Sigmoid colon (tissue), 7 donors: ENCODE data around the gene TRIM33. TPM values are rescaled to one million over a fixed set of nuclear protein-coding genes. Genes with fewer than 3 reads are reported as not detected.

Experiments used
- DNase-seq: peaks from one replicate; pipeline ENCODE4 v3.0.0-alpha.2; 2019
- H3K27ac ChIP-seq, 4 donors: fragments of 200-600 bp; sonication (generic); one replicate each; pipeline ENCODE4 v1.5.1; 2016 to 2019; ENCODE audit warnings: mild to moderate bottlenecking in 1 of 4
- H3K27me3 ChIP-seq, 3 donors: fragments of 200-600 bp; sonication (generic); one replicate each; pipeline ENCODE4 v1.5.1; 2019; ENCODE audit warnings: mild to moderate bottlenecking in 1 of 3
- H3K36me3 ChIP-seq, 4 donors: fragments of 200-600 bp; sonication (generic); one replicate each; pipeline ENCODE4 v1.5.1; 2016 to 2019
- H3K4me1 ChIP-seq, 4 donors: fragments of 200-600 bp; sonication (generic); one replicate each; pipeline ENCODE4 v1.5.1; 2017 to 2019
- H3K4me3 ChIP-seq, 4 donors: fragments of 200-600 bp; sonication (generic); one replicate each; pipeline ENCODE4 v1.5.1; 2017 to 2019; ENCODE audit warnings: mild to moderate bottlenecking in 2 of 4, moderate library complexity in 1 of 4
- H3K9me3 ChIP-seq, 4 donors: fragments of 200-600 bp in 3 of 4; sonication (generic) in 3 of 4; one replicate each; pipeline versions ENCODE4 v1.5.1 to v1.6.1; 2013 to 2019
- EP300 ChIP-seq, 4 donors: sonication (generic); formaldehyde crosslinking; IDR thresholded peaks; one replicate each; pipeline ENCODE4 v1.6.1; 2017; ENCODE audit warnings: antibody characterized with exemption in 4 of 4
- POLR2A ChIP-seq, 2 donors: fragments of 450-650 bp; IDR thresholded peaks; one replicate each; pipeline ENCODE4 v1.6.1; 2016; ENCODE audit warnings: antibody characterized with exemption in 2 of 2, mild to moderate bottlenecking in 2 of 2, moderate library complexity in 2 of 2
- POLR2AphosphoS5 ChIP-seq, 4 donors: sonication (generic); formaldehyde crosslinking; IDR thresholded peaks; one replicate each; pipeline ENCODE4 v1.6.1; 2017; ENCODE audit warnings: antibody characterized with exemption in 4 of 4
- WGBS, 2 donors: extraction: QIAGEN DNeasy Blood & Tissue Kit; methylation state at CpG; one replicate each; pipeline ENCODE4 v1.1.7; 2013; 5-methylcytosine and 5-hydroxymethylcytosine counted together
- intact Hi-C: fragments of 100-400 bp; cut with DNase I; formaldehyde crosslinking; loops from one replicate; pipeline ENCODE4 v1.15.1; 2023
- polyA plus RNA-seq, 3 donors: library from polyadenylated mRNA; stranded (reverse); fragments of 200-250 nt; gene quantifications; one replicate each; pipeline ENCODE4 v1.2.3, GENCODE V29; 2013
- total RNA-seq, 4 donors: library from RNA; depleted of rRNA; stranded (reverse); fragments of >200 nt; gene quantifications; one replicate each; pipeline ENCODE4 v1.1.0, GENCODE V29; 2016
- TF ChIP-seq, protein P1 (sequence below), 4 experiments: fragments of 450-650 bp in 3 of 4; fragments of 200-600 bp in 1 of 4; IDR thresholded peaks; one replicate each; pipeline ENCODE4 v1.5.1; 2016 to 2019; ENCODE audit warnings: antibody characterized with exemption in 4 of 4, mild to moderate bottlenecking in 3 of 4, moderate library complexity in 2 of 4
- donor health status: healthy with polysubstance abuse.
- donor health status: Bipolar disorder and iron deficiency.
- donor health status: healthy.

The TRIM33 gene
- total and polyA plus RNA-seq, 7 donors = 4.6 to 42.0 (median 38.7) TPM

DNA sequence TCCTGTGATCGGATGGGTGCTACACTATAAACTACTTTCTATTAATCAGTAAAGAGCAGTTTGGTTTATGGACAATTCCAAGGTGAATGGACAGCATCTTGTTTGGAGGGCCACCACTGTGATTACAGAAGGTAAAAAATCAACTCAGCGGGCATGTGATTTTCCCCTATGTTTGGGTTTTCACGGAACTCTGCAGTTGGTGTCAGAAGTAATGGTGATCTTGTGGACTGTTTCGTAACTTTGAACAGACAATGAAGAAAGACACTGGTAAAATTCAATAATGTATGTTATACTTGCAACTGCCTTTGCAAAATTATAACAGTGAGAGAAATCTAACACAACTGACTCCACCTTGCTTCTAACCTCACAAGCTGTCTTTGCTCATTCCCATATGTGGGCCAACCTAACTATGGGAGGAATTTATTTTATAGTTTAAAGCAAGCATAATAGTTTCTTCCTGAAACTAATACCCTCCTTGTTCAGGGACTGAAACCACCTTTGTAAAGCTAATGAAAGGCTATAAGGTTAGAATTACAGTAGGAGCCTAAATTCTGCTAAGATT is 53.2 kb downstream of the TRIM33 start:
- peaks cover 0 to 6% (median 0%) of the 10 kb centered on the region in 4 donors for H3K4me1 ChIP-seq
- intact Hi-C loops = no loop called here
- H3K9me3 ChIP-seq = no peaks in the 10 kb centered on the region
- 79 to 86% methylated on average over 4 of the region's 4 CpGs for whole genome bisulfite sequencing, 2 donors
- H3K36me3 ChIP-seq = peaks cover 0 to 22% (median 2%) of the 10 kb centered on the region in 4 donors
- no peak overlapping the region for H3K27ac ChIP-seq
- TF ChIP-seq EP300 (IDR thresholded peaks at IDR 0.05) (no peak), POLR2A (IDR thresholded peaks at IDR 0.05) (no peak), POLR2AphosphoS5 (IDR thresholded peaks at IDR 0.05) (no peak)
- TF ChIP-seq, protein P1, sequence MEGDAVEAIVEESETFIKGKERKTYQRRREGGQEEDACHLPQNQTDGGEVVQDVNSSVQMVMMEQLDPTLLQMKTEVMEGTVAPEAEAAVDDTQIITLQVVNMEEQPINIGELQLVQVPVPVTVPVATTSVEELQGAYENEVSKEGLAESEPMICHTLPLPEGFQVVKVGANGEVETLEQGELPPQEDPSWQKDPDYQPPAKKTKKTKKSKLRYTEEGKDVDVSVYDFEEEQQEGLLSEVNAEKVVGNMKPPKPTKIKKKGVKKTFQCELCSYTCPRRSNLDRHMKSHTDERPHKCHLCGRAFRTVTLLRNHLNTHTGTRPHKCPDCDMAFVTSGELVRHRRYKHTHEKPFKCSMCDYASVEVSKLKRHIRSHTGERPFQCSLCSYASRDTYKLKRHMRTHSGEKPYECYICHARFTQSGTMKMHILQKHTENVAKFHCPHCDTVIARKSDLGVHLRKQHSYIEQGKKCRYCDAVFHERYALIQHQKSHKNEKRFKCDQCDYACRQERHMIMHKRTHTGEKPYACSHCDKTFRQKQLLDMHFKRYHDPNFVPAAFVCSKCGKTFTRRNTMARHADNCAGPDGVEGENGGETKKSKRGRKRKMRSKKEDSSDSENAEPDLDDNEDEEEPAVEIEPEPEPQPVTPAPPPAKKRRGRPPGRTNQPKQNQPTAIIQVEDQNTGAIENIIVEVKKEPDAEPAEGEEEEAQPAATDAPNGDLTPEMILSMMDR (IDR thresholded peaks at IDR 0.05) = no peak
- DNase-seq = no peak
- no peak overlapping the region for H3K4me3 ChIP-seq
- H3K27me3 ChIP-seq = no peaks in the 10 kb centered on the region

DNA sequence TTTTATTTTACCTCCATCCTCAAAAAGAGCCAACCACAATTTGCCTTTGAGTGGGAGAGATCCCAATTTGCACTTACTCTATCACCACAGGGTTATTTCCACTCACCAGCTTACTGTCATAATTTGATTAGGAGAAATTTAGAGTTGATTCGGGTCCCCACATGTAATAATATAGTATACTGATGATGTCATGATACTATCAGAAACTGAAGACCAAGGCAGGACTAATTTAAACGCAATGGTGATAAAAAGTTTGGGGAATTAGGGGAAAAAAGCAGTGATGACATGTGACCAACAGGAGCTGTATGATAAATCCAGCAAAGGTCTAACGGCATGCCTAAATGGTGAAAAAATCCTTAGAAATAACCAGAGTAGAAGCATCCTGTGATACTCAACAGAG is 54.4 kb downstream of the TRIM33 start:
- 98 to 99% methylated on average over 3 of the region's 3 CpGs for WGBS, 2 donors
- TF ChIP-seq, protein P1 (IDR thresholded peaks at IDR 0.05) = no peak
- no peak for TF ChIP-seq EP300 (IDR thresholded peaks at IDR 0.05)
- no peak for TF ChIP-seq POLR2AphosphoS5 (IDR thresholded peaks at IDR 0.05)
- TF ChIP-seq POLR2A (IDR thresholded peaks at IDR 0.05) = no peak
- H3K36me3 ChIP-seq = peaks cover 0 to 22% (median 2%) of the 10 kb centered on the region in 4 donors

DNA sequence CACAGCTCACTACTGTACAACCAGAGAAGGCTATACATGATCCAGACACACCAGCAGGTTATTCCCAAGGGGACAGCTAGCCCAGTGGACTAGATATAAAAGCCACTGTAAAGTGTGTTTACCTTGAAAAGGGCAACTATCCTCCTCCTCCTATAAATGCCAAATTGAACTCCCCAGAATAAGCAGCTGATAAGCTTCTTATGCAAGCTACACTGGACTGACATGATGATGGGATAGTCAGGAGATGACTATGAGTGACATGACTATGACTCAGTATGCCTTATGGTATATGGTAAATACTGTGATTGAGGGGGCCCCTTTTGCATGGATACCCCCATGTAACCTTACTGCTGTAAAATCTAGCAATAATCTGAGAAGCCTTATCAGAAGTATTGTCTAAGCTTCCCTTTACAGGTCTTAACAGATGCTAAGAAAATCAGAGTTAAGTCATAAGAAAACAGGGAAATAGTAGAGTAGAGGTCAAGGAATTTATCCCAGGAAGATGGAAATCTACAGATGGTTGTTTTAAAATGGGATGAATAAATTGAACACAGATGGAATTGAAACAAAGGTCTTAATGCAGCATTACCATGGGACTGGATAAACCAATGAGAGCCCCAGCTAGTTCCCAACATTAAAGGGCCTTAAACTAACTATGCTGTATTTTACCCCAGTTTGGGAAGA is 55.8 kb downstream of the TRIM33 start:
- Histone ChIP-seq H3K27ac (no peak overlapping the region), H3K27me3 (no peaks in the 10 kb centered on the region), H3K9me3 (no peaks in the 10 kb centered on the region), H3K36me3 (peaks cover 0 to 23% (median 2%) of the 10 kb centered on the region in 4 donors), H3K4me3 (no peak overlapping the region), H3K4me1 (no peaks in the 10 kb centered on the region)
- no peak for DNase-seq
- intact Hi-C loops = no loop called here
- TF ChIP-seq POLR2A (IDR thresholded peaks at IDR 0.05) (no peak), EP300 (IDR thresholded peaks at IDR 0.05) (no peak), POLR2AphosphoS5 (IDR thresholded peaks at IDR 0.05) (no peak)
- TF ChIP-seq, protein P1 (IDR thresholded peaks at IDR 0.05) = no peak

More for the DNA sequence above, 54.4 kb downstream of the TRIM33 start:
- no peak for DNase-seq
- Histone ChIP-seq H3K4me3 (no peak overlapping the region), H3K27ac (no peak overlapping the region), H3K27me3 (no peaks in the 10 kb centered on the region), H3K4me1 (no peaks in the 10 kb centered on the region), H3K9me3 (no peaks in the 10 kb centered on the region)
- intact Hi-C loops = no loop called here

DNA sequence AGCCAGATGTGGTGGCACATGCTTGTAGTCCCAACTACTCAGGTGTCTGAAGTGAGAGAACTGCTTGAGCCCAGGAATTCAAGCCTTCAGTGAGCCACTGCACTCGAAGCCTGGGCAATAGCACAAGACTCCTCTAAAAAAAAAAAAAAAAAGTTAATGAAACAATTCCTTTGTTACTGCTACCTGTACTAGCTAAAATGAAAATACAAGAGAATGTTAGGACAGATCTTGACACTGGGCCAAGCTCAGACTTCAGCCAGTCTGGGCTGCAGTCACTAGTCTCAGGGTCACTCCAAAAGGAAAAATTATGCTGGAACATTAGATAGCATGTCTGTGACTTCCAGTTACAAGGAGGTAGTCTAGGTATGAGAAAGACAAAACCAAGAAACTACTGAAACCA is 56.5 kb downstream of the TRIM33 start:
- Histone ChIP-seq H3K36me3 (peaks cover 0 to 28% (median 2%) of the 10 kb centered on the region in 4 donors), H3K27ac (no peak overlapping the region), H3K4me1 (no peaks in the 10 kb centered on the region), H3K4me3 (no peak overlapping the region), H3K9me3 (no peaks in the 10 kb centered on the region), H3K27me3 (no peaks in the 10 kb centered on the region)
- TF ChIP-seq POLR2AphosphoS5 (IDR thresholded peaks at IDR 0.05) (no peak), POLR2A (IDR thresholded peaks at IDR 0.05) (no peak), EP300 (IDR thresholded peaks at IDR 0.05) (no peak)
- TF ChIP-seq, protein P1 (IDR thresholded peaks at IDR 0.05) = no peak
- DNase-seq = no peak
- WGBS, 2 donors = 100% methylated on average over 1 of the region's 1 CpG
- intact Hi-C loops = no loop called here
